ENCODE data around the gene PDCD10. TPM values are rescaled to one million over a fixed set of nuclear protein-coding genes. Genes with fewer than 3 reads are reported as not detected.

Gene PDCD10
- total RNA-seq, 1 experiment from 2014 or later: 65.7 TPM

DNA sequence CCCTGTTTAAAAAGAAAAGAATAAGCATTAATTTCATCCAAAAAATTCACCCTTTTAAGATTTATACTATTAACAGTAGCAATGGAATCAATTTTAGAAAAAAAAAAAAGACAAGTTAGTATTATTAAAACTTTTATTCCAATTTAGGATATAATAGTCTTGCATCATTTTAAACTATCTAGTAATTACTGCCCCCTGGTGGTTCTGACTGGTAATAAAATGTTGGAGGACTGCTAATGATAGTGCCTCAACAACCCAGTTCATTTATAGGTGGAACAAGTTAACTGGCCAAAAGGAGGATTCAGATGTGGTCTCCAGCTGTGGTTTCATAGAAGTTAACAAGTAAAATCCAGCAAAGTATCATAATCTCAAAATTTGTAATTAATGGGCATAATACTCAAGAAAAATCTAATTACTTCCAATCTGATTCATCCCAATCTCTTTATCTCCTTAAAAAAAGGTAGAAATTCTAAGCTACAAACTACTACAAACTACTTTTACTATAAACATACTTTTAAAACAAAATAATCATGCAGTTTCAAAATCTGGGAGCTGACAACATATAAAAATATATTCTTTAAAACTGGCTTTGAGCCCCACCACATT is 50.2 kb downstream of the PDCD10 start:
- DNase-seq (ENCODE audit: low spot score): peak; percentile 95

DNA sequence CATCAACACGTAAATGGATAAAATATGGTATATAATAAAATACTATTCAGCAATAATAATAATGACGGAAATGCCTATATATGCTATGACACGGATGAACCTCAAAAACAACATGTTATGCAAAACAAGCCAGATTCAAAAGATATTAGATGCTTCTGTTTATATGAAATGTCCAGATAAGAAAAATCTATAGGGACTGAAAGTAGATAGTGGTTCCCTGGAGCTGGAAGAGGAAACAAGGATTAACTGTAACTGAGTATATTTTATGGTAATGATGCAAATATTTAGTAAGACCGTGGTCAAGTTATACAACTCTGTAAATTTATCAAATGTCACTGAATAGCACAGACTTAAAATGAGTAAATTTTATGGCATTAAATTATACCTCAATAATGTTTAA is 55.2 kb downstream of the PDCD10 start:
- DNase-seq (ENCODE audit: low spot score): no peak

DNA sequence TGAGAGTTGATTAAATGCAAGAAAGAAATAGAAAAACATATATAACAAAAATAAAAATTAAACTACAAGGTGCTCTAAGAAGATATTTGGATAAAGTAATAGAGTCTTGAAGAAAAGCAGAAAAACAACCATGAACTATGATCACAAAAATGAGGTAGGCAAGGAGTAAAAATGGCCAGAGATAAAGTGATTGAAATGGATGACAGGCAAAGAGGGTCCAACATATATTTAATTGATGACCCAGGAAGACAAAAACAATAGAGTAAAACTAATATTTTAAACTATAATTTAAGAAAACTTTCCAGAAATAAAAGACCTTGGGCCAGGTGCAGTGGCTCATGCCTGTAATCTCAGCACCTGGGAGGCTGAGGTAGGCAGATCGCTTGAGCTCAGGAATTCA is 58.8 kb downstream of the PDCD10 start:
- DNase-seq (ENCODE audit: low spot score): no peak

DNA sequence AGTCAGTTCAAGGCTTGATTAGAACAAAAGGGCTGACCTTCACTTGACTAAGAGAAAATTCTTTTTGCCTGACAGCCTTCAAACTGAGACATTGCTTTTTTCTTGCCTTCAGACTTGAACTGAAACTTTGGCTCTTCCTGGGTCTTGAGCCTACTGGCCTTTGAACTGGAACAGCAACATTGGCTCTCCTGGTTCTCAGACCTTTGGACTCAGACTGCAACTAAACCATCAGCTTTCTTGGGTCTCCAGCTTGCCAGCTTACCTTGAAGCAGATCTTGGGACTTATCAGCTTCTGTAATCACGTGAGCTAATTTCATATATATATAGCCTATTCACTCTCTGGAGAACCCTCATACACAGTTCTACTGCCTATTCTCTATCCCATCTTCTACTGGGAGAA is 61.5 kb downstream of the PDCD10 start:
- DNase-seq (ENCODE audit: low spot score): no peak

DNA sequence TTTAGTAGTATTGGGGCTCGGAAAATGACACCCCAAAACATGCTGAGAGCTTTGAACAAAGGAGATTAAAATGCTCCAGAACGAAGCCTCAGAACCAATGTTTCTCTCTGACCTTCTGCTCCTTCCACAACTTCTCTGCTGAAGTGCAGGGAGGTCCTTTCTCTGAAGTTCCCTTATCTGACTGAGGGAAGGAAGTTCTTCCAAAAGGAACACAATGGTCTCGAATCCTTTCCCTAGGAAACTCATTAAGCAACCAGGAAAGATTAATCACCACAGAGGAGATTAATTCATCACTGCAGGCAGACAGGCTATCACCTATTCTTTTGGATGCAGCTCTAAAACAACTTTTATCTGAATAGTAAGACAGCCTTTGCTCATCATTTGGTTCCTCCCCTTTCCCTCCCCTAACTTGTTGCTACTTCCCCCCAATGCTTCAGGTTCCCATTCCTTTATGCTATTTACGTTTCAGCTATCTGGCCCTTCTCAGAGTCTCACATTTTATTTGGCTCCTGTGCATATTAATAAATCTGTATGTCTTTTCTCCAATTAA is 62.7 kb downstream of the PDCD10 start:
- no peak for DNase-seq (ENCODE audit: low spot score)

DNA sequence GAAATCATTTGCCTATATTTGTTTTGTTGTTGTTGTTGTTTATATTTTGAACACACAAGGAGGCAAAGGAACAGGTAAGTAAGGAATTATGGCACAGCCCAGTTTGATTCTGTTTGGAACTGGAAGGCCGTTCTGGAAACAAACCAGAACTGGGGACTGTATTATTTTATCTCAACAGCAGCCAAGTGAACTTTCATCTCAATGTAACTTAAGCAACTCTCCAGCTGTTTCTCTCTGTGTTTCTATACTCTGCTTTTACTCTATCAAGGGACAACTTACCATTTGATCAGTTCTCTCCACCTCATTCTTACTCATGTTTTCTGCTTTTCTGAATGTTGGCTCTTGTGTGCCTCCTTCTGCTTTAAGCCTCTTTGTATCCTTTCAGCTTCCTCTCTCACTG is 65.0 kb downstream of the PDCD10 start:
- no peak for DNase-seq (ENCODE audit: low spot score)

DNA sequence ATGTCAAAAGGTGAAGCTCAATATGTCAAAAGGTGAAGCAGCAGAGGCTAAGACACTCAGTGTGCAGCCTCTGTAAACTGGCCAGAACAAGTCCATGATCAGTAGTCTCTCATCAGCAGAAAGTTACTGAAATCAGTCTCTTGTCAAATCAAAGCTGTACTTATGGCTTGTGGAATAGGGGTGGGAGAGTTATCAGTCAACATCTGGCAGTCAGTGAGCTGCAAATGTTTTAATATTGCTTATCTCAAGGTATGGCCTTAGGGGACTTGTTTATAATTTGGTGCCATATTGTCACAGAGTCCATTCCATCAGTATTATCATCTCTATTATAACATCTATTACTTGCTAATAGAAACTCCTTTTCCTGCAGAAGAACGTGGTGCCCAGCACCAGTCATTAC is 66.0 kb downstream of the PDCD10 start:
- DNase-seq (ENCODE audit: low spot score): no peak

DNA sequence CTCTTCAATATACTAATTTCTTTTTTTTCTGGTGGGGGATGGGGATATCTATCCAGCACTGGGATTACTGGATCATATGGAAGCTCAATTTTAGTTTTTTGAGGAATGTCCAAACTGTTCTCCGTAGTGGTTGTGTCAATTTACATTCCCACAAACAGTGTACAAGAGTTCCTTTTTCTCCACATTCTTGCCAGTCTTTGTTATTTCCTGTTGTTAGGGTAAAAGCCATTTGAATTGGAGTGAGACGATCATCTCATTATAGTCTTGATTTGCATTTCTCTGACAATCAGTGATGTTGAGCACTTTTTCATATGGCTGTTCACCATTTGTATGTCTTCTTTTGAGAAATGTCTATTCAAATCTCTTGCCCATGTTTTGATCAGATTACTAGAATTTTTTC is 68.1 kb downstream of the PDCD10 start:
- no peak for DNase-seq (ENCODE audit: low spot score)

DNA sequence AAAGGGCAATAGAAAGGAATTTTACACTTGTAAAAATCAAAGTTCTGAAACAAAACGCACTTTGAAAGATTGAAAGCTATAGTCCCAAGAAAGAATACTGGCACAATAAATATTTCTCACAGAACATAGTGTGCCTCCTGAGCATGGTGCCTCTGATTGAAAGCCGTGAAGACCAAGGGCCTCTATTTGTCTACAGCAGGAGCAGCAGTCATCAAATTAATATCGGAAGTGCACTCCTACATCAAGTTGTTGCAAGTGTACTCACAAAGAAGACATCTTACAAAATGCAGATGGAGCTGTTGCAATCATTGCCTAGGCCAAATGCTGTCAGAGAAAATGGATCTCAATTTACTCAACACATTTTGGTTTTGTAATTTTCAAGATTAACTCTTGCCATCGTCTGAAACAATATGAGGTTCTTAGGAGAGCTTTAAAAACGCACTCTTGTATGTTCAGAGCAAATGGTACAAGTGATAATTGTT is 71.7 kb downstream of the PDCD10 start:
- DNase-seq (ENCODE audit: low spot score): no peak

DNA sequence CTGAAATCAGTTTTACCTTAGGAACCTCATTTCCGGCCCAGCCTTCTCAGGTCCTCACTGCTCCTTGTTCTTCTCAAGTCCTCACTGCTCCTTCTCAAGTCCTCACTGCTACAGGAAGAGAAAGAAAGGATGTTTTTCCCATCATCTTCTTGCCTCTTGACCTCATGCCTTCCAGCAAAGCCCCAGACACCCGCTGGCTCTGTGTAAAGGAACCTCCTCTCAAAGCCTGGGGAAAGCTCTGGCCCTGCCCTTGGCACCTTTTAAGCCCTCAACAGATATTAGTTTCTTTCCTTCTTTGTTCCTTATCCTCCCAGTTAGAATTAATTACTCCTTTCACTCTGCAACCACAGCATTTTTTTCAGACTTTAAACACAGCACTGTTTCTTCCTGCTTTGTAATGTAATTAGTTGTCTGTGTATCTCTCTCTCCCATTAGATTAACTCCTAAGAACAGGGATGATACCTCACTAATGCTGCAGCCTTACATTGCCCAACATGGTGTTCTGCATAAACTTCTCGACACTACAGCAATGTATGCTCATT is 76.9 kb downstream of the PDCD10 start:
- DNase-seq (ENCODE audit: low spot score): no peak

DNA sequence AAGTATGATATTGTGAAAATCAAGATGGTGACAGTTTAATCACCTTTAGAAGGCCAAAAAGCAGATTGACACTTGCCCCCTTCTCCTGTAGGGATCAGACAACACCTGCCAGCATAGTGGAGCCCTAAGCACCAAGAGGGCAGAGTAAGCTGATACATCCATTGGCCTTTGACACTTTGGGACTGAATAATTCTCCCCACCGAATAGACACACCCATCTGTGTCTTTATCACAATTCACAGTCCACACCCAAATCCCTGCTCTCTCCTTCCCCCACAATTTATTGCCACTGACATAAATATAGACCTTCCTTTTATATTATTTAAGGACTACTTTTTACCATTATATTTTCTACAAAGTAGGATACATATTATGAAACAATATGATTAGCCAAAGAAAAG is 77.9 kb downstream of the PDCD10 start:
- no peak for DNase-seq (ENCODE audit: low spot score)

DNA sequence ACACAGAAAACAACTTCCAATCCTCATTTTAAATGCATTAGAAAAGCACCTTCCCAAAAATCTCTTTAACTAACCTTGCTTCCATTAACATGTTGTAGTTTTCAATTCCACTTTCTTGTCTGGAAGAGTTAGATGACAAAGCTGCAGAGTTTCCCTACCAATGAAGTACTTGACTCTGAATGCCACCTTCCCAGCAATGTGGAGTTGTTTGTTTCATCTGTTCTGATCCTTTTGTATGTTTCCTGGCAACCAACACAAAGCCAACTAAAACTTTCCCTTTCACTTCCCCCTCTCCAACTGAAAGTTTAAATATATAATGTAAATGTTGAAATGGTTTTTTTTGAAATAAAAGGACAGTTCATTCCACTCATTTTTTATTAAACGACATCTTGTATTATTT is 80.9 kb downstream of the PDCD10 start, which contains the start of gene WDR49:
TSS of gene WDR49 (minus strand) at position 183 of the 400 bp plus-strand sequence. CDS start 517 bp downstream, outside the sequence.
- DNase-seq (ENCODE audit: low spot score): no peak

DNA sequence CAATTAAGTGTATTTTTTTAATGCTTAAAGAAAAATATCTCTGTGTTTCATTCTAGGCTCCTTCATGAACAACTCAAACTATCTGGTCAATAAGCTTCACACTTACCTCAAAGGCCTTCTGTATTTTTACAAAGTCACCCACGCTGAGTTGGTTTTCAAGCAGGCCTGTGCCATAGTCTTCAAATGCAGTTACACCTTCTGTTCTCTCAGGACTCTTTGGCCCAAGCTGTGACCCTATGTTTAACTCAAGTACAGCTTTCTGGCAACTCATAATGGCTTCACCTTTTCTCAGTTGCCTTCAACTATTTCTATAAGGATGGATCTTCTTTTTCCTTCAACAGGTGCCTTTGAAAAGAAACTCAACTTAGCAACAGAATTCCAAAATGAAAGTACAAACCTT is 81.5 kb downstream of the PDCD10 start:
- DNase-seq (ENCODE audit: low spot score): no peak

DNA sequence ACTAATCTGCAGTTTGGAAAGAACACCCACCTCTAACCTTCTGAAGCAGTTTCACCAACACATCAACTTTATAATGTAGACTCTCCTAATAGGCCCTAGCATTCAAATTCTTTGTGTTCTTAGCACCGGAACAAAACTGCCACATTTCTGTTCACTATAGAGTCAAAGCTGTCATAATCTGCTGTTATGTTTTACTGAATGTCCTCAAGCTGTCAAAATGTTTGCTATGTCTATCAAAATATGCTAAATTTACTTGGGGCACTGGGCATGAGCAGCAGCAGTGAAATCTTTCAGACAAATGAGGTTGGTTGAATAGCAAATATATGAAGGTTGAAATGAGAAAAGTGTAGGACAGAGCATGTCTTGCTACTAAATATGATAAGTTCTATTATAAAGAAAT is 82.9 kb downstream of the PDCD10 start:
- DNase-seq (ENCODE audit: low spot score): no peak

DNA sequence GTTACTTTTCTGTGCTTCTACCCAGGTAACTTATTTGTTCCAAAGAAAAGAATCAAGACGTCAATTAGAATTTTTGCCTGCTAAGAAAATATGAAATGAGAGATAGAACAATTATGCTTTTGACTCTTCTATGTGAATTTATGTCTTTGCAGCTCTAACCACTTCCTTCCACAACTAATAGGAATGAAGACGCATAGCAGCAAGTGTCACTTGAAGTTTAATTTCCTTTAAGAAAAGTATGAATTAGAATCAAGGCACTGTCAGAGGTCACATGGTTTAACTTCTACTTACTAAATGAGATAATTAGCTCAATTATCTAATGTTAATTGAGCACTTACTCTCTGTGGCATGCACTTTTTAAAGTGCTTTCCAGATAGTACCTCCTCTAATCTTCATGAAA is 84.2 kb downstream of the PDCD10 start:
- DNase-seq (ENCODE audit: low spot score): no peak

DNA sequence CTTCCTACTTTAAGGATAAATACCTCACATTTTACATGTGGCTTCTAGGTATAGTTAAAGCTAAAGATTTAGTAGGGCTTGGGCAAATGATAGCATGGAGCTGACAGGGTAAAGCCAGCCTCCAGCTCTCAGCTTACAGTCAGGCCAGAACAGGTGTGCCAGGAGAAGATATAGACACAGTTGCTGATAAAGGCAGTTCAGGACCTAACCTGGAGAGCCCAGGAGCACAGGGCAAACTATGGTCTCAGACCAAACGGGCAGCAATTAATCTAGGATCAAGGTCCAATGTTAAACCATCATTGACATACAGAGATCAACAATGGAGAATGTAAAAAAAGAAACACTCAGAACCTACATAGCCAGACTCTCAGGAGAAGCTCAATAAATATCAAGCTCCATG is 84.9 kb downstream of the PDCD10 start:
- no peak for DNase-seq (ENCODE audit: low spot score)

DNA sequence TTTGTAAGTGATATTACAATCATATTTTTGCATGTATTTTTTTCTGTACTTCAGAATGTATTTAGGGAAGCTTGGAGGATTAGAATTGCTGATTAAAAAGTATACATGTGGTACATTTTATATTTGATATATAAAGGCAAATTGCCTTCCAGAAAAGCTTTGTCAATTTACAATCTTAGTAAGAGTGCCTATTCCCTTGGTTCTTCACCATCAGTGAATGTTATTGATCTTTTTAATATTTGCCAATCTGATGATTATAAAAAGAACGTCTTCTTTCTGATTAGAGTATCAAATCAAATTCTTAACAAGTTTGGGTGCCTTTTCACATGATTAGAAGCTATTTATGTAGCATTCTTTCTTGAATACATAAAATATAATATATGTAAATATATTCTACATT is 90.1 kb downstream of the PDCD10 start:
- no peak for DNase-seq (ENCODE audit: low spot score)

Small RNA genes within 50 kb of the gene (small RNA-seq; reads per million reads assigned to genes)
- not detected for gene HMGN1P8

Other genes with a start within 250 kb of the PDCD10 start
- not detected in 2 replicates for gene WDR49, start 81.0 kb downstream of the PDCD10 start, total RNA-seq (2014; rRNA removed; shearing (Covaris generic))
- 0.38 and 0.42 TPM in 2 replicates for gene SERPINI1, start 829 bp upstream of the PDCD10 start, total RNA-seq (2014; rRNA removed; shearing (Covaris generic))

All from HT-29 (cell line).